Ovary (tissue), 3 donors: Measurements from ENCODE around the gene AMY2A.
"Not testable (repeated sequence)": the region's sequence is repeated elsewhere in the genome, so short reads cannot be mapped to it uniquely, and the experiment has no call there.

Source experiments
- POLR2A ChIP-seq: fragments of 450-650 bp; IDR thresholded peaks from one replicate; pipeline ENCODE4 v1.6.1; 2017; ENCODE audit warnings: antibody characterized with exemption, mild to moderate bottlenecking, moderate library complexity
- TF ChIP-seq, protein P1 (sequence below), 3 donors: fragments of 450-650 bp in 2 of 3; fragments of 200-600 bp in 1 of 3; IDR thresholded peaks; one replicate each; pipeline versions ENCODE4 v1.5.1 to v1.8.0; 2016 to 2022; ENCODE audit warnings: antibody characterized with exemption in 3 of 3, mild to moderate bottlenecking in 1 of 3
- donor health status: DM: no; HTN: no; CAD: no.

DNA sequence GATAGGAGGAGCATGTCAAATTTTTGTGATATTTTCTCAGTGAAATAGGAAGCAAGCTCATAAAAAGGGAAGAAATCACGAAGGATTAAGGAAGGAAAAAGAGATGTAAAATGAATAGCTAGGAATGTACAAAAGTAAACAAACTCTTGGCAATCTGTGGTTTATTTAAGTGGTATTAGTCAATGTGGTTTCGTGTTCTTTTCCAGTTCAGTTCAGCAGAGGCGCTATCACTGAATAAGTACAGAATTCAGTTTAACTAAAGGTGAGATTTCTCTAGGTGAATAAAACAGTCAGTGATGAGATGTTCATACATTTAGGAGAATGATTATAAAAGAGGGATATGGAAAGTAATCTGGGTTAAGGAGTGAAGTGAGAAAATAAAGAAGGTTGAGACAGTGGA is 26.7 kb downstream of the AMY2A start:
- TF ChIP-seq, protein P1, sequence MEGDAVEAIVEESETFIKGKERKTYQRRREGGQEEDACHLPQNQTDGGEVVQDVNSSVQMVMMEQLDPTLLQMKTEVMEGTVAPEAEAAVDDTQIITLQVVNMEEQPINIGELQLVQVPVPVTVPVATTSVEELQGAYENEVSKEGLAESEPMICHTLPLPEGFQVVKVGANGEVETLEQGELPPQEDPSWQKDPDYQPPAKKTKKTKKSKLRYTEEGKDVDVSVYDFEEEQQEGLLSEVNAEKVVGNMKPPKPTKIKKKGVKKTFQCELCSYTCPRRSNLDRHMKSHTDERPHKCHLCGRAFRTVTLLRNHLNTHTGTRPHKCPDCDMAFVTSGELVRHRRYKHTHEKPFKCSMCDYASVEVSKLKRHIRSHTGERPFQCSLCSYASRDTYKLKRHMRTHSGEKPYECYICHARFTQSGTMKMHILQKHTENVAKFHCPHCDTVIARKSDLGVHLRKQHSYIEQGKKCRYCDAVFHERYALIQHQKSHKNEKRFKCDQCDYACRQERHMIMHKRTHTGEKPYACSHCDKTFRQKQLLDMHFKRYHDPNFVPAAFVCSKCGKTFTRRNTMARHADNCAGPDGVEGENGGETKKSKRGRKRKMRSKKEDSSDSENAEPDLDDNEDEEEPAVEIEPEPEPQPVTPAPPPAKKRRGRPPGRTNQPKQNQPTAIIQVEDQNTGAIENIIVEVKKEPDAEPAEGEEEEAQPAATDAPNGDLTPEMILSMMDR (IDR thresholded peaks at IDR 0.05), result not testable (repeated sequence)
- not testable (repeated sequence) for TF ChIP-seq POLR2A
